Loucy (cell line): ENCODE data around the gene DUSP7.

Experiments
- H2AFZ ChIP-seq: fragments of 200-600 bp; sonication (generic); 2 replicates; pipeline ENCODE4 v1.6.0; 2016; ENCODE audit warnings: antibody characterized with exemption, mild to moderate bottlenecking, low read length, moderate library complexity
- H3F3A ChIP-seq: fragments of 200-600 bp; 2 replicates; pipeline ENCODE4 v1.6.0; 2016; ENCODE audit warnings: antibody characterized with exemption, low read depth, mild to moderate bottlenecking
- H3K27me3 ChIP-seq: fragments of 200-600 bp; sonication (generic); 2 replicates; pipeline ENCODE4 v1.6.1; 2014; ENCODE audit warnings: low read length, mild to moderate bottlenecking; ENCODE audit not compliant: insufficient read depth, poor library complexity, severe bottlenecking
- H3K36me3 ChIP-seq: fragments of 200-600 bp; sonication (generic); 2 replicates; pipeline ENCODE4 v1.6.1; 2016; ENCODE audit warnings: low read length; ENCODE audit not compliant: insufficient read depth
- H3K4me1 ChIP-seq: fragments of 200-600 bp; sonication (generic); 2 replicates; pipeline ENCODE4 v1.5.1; 2014; ENCODE audit warnings: low read length, mild to moderate bottlenecking; ENCODE audit not compliant: insufficient read depth, poor library complexity, severe bottlenecking
- H3K4me2 ChIP-seq: fragments of 200-600 bp; sonication (generic); 2 replicates; pipeline ENCODE4 v1.6.0; 2014; ENCODE audit warnings: antibody characterized with exemption, low read length, low read depth, mild to moderate bottlenecking; ENCODE audit not compliant: poor library complexity, severe bottlenecking
- H3K4me3 ChIP-seq: fragments of 200-600 bp; sonication (generic); 2 replicates; pipeline ENCODE4 v1.5.1; 2014; ENCODE audit warnings: low read length, mild to moderate bottlenecking, mixed read lengths; ENCODE audit not compliant: poor library complexity, severe bottlenecking
- H3K79me2 ChIP-seq: fragments of 200-600 bp; sonication (generic); 2 replicates; pipeline ENCODE4 v1.6.1; 2014; ENCODE audit warnings: low read length; ENCODE audit not compliant: insufficient read depth
- H3K9ac ChIP-seq: fragments of 200-600 bp; sonication (generic); 2 replicates; pipeline ENCODE4 v1.6.0; 2014; ENCODE audit warnings: mild to moderate bottlenecking, low read depth, low read length, moderate library complexity; ENCODE audit not compliant: poor library complexity, severe bottlenecking
- H3K9me2 ChIP-seq: fragments of 200-600 bp; sonication (generic); replicated peaks from 2 replicates; pipeline ENCODE4 v1.6.1; 2016; ENCODE audit warnings: low read depth, low read length, mixed read lengths
- H3K9me3 ChIP-seq: fragments of 200-600 bp; sonication (generic); 2 replicates; pipeline ENCODE4 v1.6.1; 2014; ENCODE audit warnings: mild to moderate bottlenecking, antibody characterized with exemption, low read length, low read depth; ENCODE audit not compliant: insufficient read depth
- H4K20me1 ChIP-seq: fragments of 200-600 bp; sonication (generic); 2 replicates; pipeline ENCODE4 v1.6.0; 2014; ENCODE audit warnings: antibody characterized with exemption, low read length, mild to moderate bottlenecking; ENCODE audit not compliant: insufficient read depth, poor library complexity, severe bottlenecking
- CTCF ChIP-seq: fragments of 200-600 bp; sonication (generic); conservative IDR thresholded peaks from 2 replicates; pipeline ENCODE4 v1.5.1; 2014; ENCODE audit warnings: mild to moderate bottlenecking, antibody characterized with exemption, low read length
- EZH2phosphoT487 ChIP-seq: fragments of 200-600 bp; IDR thresholded peaks from 2 replicates; pipeline ENCODE4 v1.6.1; 2018; ENCODE audit warnings: antibody characterized with exemption, mild to moderate bottlenecking, moderate library complexity, borderline replicate concordance

The DUSP7 gene

GRCh38 chr3:52061121-52061910 lies 4.9 kb upstream of the DUSP7 start:
- H3K27me3 ChIP-seq: no peaks in the 10 kb centered on the region
- no peaks in the 10 kb centered on the region for H3K9me2 ChIP-seq
- TF ChIP-seq EZH2phosphoT487 (no peak), CTCF (no peak)
- H3K4me3 ChIP-seq: no peak overlapping the region
- H3K4me1 ChIP-seq: peaks cover 7% of the 10 kb centered on the region
- H3K4me2 ChIP-seq: no peak overlapping the region
- H3K36me3 ChIP-seq: no peaks in the 10 kb centered on the region
- no peak overlapping the region for H3K9ac ChIP-seq
- H3K79me2 ChIP-seq: no peaks in the 10 kb centered on the region
- H3K9me3 ChIP-seq: no peaks in the 10 kb centered on the region
- no peaks in the 10 kb centered on the region for H4K20me1 ChIP-seq
- H2AFZ ChIP-seq: no peak overlapping the region
- H3F3A ChIP-seq: no peaks in the 10 kb centered on the region

- TF ChIP-seq CTCF (no peak), EZH2phosphoT487 (no peak)
- H3K9me3 ChIP-seq: no peaks in the 10 kb centered on the region
- H3K9me2 ChIP-seq: no peaks in the 10 kb centered on the region
- H3K36me3 ChIP-seq: no peaks in the 10 kb centered on the region
- H3K9ac ChIP-seq: no peak overlapping the region
- peaks cover 7% of the 10 kb centered on the region for H3K4me1 ChIP-seq
- no peak overlapping the region for H3K4me2 ChIP-seq
- peaks cover 7% of the 10 kb centered on the region for H4K20me1 ChIP-seq
- H3K27me3 ChIP-seq: no peaks in the 10 kb centered on the region
- H3F3A ChIP-seq: no peaks in the 10 kb centered on the region
- H2AFZ ChIP-seq: no peak overlapping the region
- H3K4me3 ChIP-seq: no peak overlapping the region
- peaks cover 12% of the 10 kb centered on the region for H3K79me2 ChIP-seq
These were observed 3.4 kb upstream of the DUSP7 start for GRCh38 chr3:52059781-52060180.

- H4K20me1 ChIP-seq: peaks cover 24% of the 10 kb centered on the region
- peaks cover 24% of the 10 kb centered on the region for H3K79me2 ChIP-seq
- H3K4me1 ChIP-seq: peaks cover 25% of the 10 kb centered on the region
- no peaks in the 10 kb centered on the region for H3K9me2 ChIP-seq
- H3K9ac ChIP-seq: peak overlapping the region; percentile 40
- no peaks in the 10 kb centered on the region for H3K36me3 ChIP-seq
- H2AFZ ChIP-seq: peak overlapping the region; percentile 73
- TF ChIP-seq CTCF (no peak), EZH2phosphoT487 (no peak)
- no peaks in the 10 kb centered on the region for H3K27me3 ChIP-seq
- no peaks in the 10 kb centered on the region for H3K9me3 ChIP-seq
- peak overlapping the region; percentile 66 for H3K4me3 ChIP-seq
- peak overlapping the region; percentile 74 for H3K4me2 ChIP-seq
- H3F3A ChIP-seq: peaks cover 5% of the 10 kb centered on the region; the same call in 1 of the 2 replicates
These were observed 1.6 kb upstream of the DUSP7 start for GRCh38 chr3:52057812-52058495.
